DND-41 (cell line): Measurements from ENCODE around the gene QPCTL.

ENCODE experiments used
- ATAC-seq: fragments of 200-7000 bp; cut with Tn5 transposase; 3 replicates; pipeline ENCODE4 v1.9.1; 2021; ENCODE audit warnings: low read depth; ENCODE audit not compliant: insufficient read depth
- DNase-seq: peaks from one replicate; pipeline ENCODE4 v3.0.0-alpha.2; 2020
- H2AFZ ChIP-seq: 2 replicates; pipeline ENCODE4 v1.6.0; 2012; ENCODE audit warnings: low read depth, low read length
- H3K27ac ChIP-seq: 2 replicates; pipeline ENCODE4 v1.5.1; 2012; ENCODE audit warnings: low read length, inconsistent platforms
- H3K27me3 ChIP-seq: fragments of 200-600 bp; sonication (generic); 2 replicates; pipeline ENCODE4 v1.6.0; 2012; ENCODE audit warnings: low read length, mild to moderate bottlenecking, inconsistent platforms; ENCODE audit not compliant: insufficient read depth, poor library complexity
- H3K36me3 ChIP-seq: 2 replicates; pipeline ENCODE4 v1.5.1; 2012; ENCODE audit warnings: low read length, inconsistent platforms; ENCODE audit not compliant: insufficient read depth
- H3K4me1 ChIP-seq: 2 replicates; pipeline ENCODE4 v1.5.1; 2012; ENCODE audit warnings: mild to moderate bottlenecking, low read length; ENCODE audit not compliant: insufficient read depth
- H3K4me2 ChIP-seq: 2 replicates; pipeline ENCODE4 v1.6.0; 2012; ENCODE audit warnings: mild to moderate bottlenecking, moderate library complexity, low read length, inconsistent platforms; ENCODE audit not compliant: insufficient read depth
- H3K4me3 ChIP-seq, 2 experiments: fragments of 200-600 bp in 1 of 2; shearing (Covaris generic) in 1 of 2; 2 replicates each; pipeline ENCODE4 v1.5.1; 2012 to 2016; ENCODE audit warnings: inconsistent platforms in 2 of 2, low read length in 2 of 2, mild to moderate bottlenecking in 2 of 2, low read depth in 1 of 2, moderate library complexity in 1 of 2
- H3K79me2 ChIP-seq: 2 replicates; pipeline ENCODE4 v1.6.0; 2012; ENCODE audit warnings: low read length, inconsistent platforms; ENCODE audit not compliant: insufficient read depth
- H3K9ac ChIP-seq: 2 replicates; pipeline ENCODE4 v1.6.0; 2012; ENCODE audit warnings: low read depth, mild to moderate bottlenecking, inconsistent platforms, low read length, moderate library complexity
- H3K9me3 ChIP-seq: 2 replicates; pipeline ENCODE4 v1.5.1; 2012; ENCODE audit warnings: low read length, moderate library complexity, mild to moderate bottlenecking, inconsistent platforms; ENCODE audit not compliant: insufficient read depth, severe bottlenecking
- H4K20me1 ChIP-seq: 2 replicates; pipeline ENCODE4 v1.6.0; 2012; ENCODE audit warnings: low read length; ENCODE audit not compliant: insufficient read depth
- EZH2 ChIP-seq: IDR thresholded peaks from 3 replicates; pipeline ENCODE4 v1.6.1; 2012; ENCODE audit warnings: borderline replicate concordance, low read depth, mild to moderate bottlenecking, moderate library complexity, low read length, inconsistent platforms; ENCODE audit not compliant: severe bottlenecking
- TF ChIP-seq, protein P1 (sequence below): IDR thresholded peaks from 2 replicates; pipeline ENCODE4 v1.5.1; 2012; ENCODE audit warnings: borderline replicate concordance, low read length, moderate library complexity, mild to moderate bottlenecking; ENCODE audit not compliant: poor library complexity, severe bottlenecking; ENCODE audit errors: extremely low read depth

The QPCTL gene

DNA sequence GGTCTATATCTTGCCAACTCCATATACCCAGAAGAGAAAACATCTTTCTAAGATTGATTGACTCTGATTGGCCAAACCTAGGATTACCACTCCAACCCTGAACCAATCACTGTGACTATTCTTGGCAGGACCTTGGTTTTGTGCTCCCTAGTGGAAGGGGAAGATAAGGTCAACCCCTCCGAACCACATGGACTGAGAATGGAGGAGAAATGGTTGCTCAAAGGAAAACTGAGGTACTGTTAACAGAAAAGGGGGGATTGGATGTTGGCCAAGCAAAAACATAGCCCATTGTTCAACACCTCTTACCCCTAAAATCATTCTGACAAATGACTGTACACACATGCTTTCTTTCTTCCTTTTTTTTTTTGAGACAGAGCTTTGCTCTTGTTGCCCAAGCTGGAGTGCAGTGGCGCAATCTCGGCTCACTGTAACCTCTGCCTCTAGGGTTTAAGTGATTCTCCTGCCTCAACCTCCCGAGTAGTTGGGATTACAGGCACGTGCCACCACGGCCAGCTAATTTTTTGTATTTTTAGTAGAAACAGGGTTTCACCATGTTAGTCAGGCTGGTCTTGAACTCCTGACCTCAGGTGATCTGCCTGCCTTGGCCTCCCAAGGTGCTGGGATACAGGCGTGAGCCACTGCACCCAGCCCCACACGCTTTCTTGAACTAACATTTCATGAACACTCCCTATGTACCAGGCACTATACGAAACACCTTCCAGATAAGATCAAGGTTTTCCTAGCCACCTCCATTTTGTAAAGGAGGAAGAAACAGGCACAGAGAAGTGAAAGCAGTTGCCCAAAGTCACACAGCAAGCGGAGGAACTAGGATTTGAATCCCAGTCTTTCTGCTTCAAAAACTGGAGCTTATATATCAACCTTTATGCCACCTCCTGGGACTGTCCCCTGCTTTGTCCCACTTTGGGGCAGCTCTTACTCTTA lies 47.3 kb downstream of the QPCTL start:
- ATAC-seq: no peak
- H3K9me3 ChIP-seq: no peaks in the 10 kb centered on the region
- no peak for TF ChIP-seq EZH2
- TF ChIP-seq, protein P1, sequence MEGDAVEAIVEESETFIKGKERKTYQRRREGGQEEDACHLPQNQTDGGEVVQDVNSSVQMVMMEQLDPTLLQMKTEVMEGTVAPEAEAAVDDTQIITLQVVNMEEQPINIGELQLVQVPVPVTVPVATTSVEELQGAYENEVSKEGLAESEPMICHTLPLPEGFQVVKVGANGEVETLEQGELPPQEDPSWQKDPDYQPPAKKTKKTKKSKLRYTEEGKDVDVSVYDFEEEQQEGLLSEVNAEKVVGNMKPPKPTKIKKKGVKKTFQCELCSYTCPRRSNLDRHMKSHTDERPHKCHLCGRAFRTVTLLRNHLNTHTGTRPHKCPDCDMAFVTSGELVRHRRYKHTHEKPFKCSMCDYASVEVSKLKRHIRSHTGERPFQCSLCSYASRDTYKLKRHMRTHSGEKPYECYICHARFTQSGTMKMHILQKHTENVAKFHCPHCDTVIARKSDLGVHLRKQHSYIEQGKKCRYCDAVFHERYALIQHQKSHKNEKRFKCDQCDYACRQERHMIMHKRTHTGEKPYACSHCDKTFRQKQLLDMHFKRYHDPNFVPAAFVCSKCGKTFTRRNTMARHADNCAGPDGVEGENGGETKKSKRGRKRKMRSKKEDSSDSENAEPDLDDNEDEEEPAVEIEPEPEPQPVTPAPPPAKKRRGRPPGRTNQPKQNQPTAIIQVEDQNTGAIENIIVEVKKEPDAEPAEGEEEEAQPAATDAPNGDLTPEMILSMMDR: no peak
- H3K27me3 ChIP-seq: peaks cover 3% of the 10 kb centered on the region
- no peak overlapping the region for H3K4me3 ChIP-seq
- DNase-seq: no peak
- H3K9ac ChIP-seq: no peak overlapping the region
- H2AFZ ChIP-seq: no peak overlapping the region
- no peaks in the 10 kb centered on the region for H3K79me2 ChIP-seq
- H3K4me1 ChIP-seq: no peaks in the 10 kb centered on the region
- H3K27ac ChIP-seq: no peak overlapping the region
- no peaks in the 10 kb centered on the region for H3K36me3 ChIP-seq
- no peak overlapping the region for H3K4me2 ChIP-seq
- H4K20me1 ChIP-seq: no peaks in the 10 kb centered on the region

DNA sequence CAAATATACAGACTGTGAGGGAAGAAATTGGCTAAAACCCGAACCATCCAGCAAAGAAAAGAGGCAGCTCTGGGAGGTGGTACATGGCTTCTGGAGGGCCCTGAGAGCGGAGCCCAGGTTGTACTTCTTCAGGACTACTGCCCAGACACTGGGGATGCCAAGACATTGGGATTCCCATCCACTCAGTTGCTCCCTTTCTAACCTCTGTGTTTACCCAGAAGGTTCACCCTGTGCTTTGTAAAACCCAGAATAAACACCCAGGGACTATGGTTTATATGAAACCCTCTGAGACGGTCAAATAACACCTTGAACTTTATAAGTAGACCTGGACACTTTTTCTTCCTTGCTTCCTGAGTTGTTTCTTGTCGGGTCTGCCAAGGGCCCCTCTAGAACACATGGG lies 50.5 kb downstream of the QPCTL start:
- no peak overlapping the region for H3K9ac ChIP-seq
- TF ChIP-seq, protein P1: no peak
- TF ChIP-seq EZH2: no peak
- H3K4me3 ChIP-seq: no peak overlapping the region
- H3K27ac ChIP-seq: no peak overlapping the region
- H3K79me2 ChIP-seq: no peaks in the 10 kb centered on the region
- H3K27me3 ChIP-seq: peaks cover 14% of the 10 kb centered on the region
- no peaks in the 10 kb centered on the region for H4K20me1 ChIP-seq
- H3K4me1 ChIP-seq: no peaks in the 10 kb centered on the region
- H3K9me3 ChIP-seq: no peaks in the 10 kb centered on the region
- no peak overlapping the region for H2AFZ ChIP-seq
- no peak overlapping the region for H3K4me2 ChIP-seq
- no peaks in the 10 kb centered on the region for H3K36me3 ChIP-seq
- DNase-seq (no peak), ATAC-seq (no peak)

DNA sequence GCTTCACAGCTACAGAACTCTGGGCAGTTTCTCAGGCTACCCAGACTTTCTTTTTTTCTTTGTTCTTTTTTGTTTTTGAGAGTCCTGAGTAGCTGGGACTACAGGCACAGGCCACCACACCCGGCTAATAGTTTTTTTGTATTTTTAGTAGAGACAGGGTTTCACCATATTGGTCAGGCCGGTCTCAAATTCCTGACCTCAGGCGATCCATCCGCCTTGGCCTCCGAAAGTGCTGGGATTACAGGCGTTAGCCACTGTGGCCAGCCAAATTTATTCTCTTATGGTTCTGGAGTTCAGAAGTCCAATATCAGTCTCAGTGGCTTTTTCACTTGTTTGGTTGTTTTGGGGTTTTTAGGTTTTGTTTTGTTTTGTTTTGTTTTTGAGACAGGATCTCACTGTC lies 53.1 kb downstream of the QPCTL start:
- DNase-seq (no peak), ATAC-seq (no peak)
- no peak overlapping the region for H3K4me3 ChIP-seq
- H3K4me1 ChIP-seq: no peaks in the 10 kb centered on the region
- H3K9ac ChIP-seq: no peak overlapping the region
- H4K20me1 ChIP-seq: no peaks in the 10 kb centered on the region
- H2AFZ ChIP-seq: no peak overlapping the region
- H3K79me2 ChIP-seq: no peaks in the 10 kb centered on the region
- no peaks in the 10 kb centered on the region for H3K36me3 ChIP-seq
- peaks cover 14% of the 10 kb centered on the region for H3K27me3 ChIP-seq
- TF ChIP-seq EZH2: no peak
- TF ChIP-seq, protein P1: no peak
- H3K27ac ChIP-seq: no peak overlapping the region
- no peak overlapping the region for H3K4me2 ChIP-seq
- H3K9me3 ChIP-seq: no peaks in the 10 kb centered on the region
